GM19238 (cell line): Measurements from ENCODE around the gene CHRNA10.

Source experiments
- DNase-seq: peaks from one replicate; pipeline ENCODE4 v3.0.0; 2011; ENCODE audit warnings: low spot score; ENCODE audit not compliant: insufficient read length

CHRNA10 gene

GRCh38 chr11:3671334-3672254, at the start of gene CHRNA10:
Gene CHRNA10, minus strand, starts transcription at chr11:3671384. Its CDS starts 72 bp downstream, at chr11:3671312.
- no peak for DNase-seq

GRCh38 chr11:3712274-3712673, 41.1 kb upstream of the CHRNA10 start:
- DNase-seq = no peak

- DNase-seq = no peak
These were observed 39.5 kb upstream of the CHRNA10 start for GRCh38 chr11:3710485-3711259.

GRCh38 chr11:3709977-3710376, 38.8 kb upstream of the CHRNA10 start:
- DNase-seq = no peak

- DNase-seq = no peak
These were observed 36.0 kb upstream of the CHRNA10 start for GRCh38 chr11:3707176-3707575.

GRCh38 chr11:3703383-3703782, 32.2 kb upstream of the CHRNA10 start:
- no peak for DNase-seq

GRCh38 chr11:3700910-3701309, 29.7 kb upstream of the CHRNA10 start:
- no peak for DNase-seq

- DNase-seq = no peak
These were observed 29.2 kb upstream of the CHRNA10 start for GRCh38 chr11:3700410-3700809.

- no peak for DNase-seq
These were observed 15.6 kb upstream of the CHRNA10 start for GRCh38 chr11:3686751-3687150.

GRCh38 chr11:3685923-3686322, 14.7 kb upstream of the CHRNA10 start:
- no peak for DNase-seq

- no peak for DNase-seq
These were observed 13.6 kb upstream of the CHRNA10 start for GRCh38 chr11:3684819-3685172.

- DNase-seq = no peak
These were observed 13.1 kb upstream of the CHRNA10 start for GRCh38 chr11:3684129-3684818.

- no peak for DNase-seq
These were observed 11.9 kb upstream of the CHRNA10 start for GRCh38 chr11:3683039-3683438.

GRCh38 chr11:3679077-3679476, 7.9 kb upstream of the CHRNA10 start:
- DNase-seq = no peak

GRCh38 chr11:3675971-3676370, 4.8 kb upstream of the CHRNA10 start:
- no peak for DNase-seq

- no peak for DNase-seq
These were observed 3.0 kb upstream of the CHRNA10 start for GRCh38 chr11:3674189-3674588.

GRCh38 chr11:3669742-3670183, 1.4 kb downstream of the CHRNA10 start:
- no peak for DNase-seq

GRCh38 chr11:3669128-3669527, 2.1 kb downstream of the CHRNA10 start:
- no peak for DNase-seq

- no peak for DNase-seq
These were observed 3.8 kb downstream of the CHRNA10 start for GRCh38 chr11:3667149-3668035.

GRCh38 chr11:3666023-3666530, 5.1 kb downstream of the CHRNA10 start:
- no peak for DNase-seq
